GM21737 (cell line): Measurements from ENCODE around the gene BCAR1.
A peak's percentile ranks its signal among the peaks of the same experiment; 100 is the strongest.
"Not testable (repeated sequence)": the region's sequence is repeated elsewhere in the genome, so short reads cannot be mapped to it uniquely, and the experiment has no call there.

Experiments
- ATAC-seq: cut with Tn5 transposase; IDR thresholded peaks from one replicate; pipeline ENCODE4 v1.9.1; 2021; ENCODE audit warnings: mild to moderate bottlenecking, moderate library complexity; ENCODE audit not compliant: unreplicated experiment

BCAR1 gene

GRCh38 chr16:75226550-75227360, 24.7 kb downstream of the BCAR1 start:
- no peak for ATAC-seq

DNA sequence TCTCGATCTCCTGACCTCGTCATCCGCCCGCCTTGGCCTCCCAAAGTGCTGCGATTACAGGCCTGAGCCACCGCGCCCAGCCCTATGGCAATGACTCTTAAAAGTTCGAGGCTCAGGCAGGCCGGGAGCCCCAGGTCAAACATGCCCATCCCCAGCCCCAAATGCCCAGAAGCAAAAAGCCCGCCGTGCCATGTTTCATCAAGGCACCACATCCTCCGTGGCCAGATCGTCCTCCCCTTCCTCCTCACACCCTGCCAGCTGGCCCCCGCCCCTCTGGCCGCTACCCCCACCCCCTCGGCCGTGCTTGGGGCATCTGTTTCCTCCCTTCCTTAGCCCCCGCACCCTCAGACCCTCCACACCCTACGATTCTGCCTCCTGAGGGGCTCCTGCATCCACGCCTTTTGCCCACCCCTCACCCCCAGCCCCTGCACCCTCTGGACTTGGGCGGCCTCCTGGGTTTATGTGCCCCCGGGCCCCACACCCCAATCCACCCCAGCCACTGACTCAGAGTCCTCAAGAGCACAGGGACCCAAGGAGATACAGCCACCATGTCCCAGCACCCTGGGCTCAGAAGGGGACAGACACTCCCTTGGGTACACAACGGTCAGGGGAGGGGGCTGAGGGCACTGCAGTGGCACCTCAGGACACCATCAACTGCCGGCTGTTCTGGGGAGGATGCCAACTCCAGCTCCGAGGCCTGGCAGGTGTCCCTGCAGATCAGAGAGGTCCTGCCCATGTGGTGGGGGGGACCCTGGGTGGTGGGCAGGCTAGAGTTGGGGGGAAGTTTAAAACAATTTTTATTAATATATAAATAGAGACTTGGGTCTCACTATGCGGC, 25.5 kb downstream of the BCAR1 start:
- no peak for ATAC-seq

DNA sequence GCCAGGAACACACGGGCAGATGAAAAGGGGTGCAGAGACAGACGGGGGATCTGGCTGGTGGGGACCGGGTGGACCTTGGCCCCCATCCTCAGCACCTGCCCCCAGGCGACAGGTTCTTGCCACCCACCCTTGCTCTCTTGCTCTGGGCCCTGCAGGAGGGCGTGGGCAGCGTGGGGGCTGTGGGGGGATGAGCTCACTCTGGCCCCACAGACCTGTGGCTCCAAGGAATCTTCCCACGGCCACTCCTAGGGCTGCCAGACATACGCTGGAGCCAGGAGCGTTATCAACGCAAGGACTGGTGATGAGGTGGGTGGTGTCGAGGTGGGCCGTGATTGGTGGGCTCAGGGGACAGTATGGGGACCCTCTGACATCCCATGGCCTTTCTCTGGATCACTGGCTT, 26.3 kb downstream of the BCAR1 start:
- ATAC-seq: no peak

- ATAC-seq: no peak
Observed at GRCh38 chr16:75224306-75225082, 26.9 kb downstream of the BCAR1 start.

DNA sequence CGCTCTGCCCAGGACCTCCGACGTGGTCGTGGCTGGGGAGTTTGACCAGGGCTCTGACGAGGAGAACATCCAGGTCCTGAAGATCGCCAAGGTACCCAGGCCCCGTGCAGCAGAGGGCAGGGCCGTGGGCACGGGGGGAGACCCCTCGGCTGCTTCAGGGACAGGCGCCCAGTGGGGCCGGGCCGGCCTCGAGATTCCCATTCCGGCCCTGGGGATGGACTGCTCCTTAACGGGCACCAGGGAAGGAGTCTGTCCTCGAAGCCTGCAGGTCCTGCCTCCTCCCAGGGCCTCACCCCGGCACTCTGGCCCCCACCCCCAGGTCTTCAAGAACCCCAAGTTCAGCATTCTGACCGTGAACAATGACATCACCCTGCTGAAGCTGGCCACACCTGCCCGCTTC, 28.3 kb downstream of the BCAR1 start:
- ATAC-seq: not testable (repeated sequence)

DNA sequence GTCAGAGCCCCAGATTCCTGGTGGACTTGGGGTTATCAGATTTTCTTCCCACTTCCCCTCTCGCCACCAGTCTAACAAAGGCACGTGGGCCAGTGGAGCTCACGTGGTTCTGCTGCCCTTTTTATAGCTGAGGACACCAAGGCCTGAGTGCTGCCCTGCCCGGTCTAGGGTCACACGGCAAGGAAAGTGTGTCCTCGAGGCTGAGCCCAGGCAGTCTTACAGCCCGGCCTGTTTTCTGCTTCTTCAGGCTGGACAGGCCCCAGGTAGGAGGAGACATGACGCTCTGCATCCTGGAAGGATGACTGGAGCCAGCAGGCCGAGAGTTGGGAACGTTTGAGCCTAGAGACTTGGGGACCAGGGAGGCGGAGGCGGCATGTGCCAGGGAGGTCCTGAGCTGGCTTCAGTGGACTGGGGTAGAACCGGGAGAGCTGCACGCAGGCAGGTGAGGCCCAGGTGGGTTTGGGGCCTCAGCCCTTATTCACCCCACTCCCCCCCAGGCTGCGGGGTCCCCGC, 29.1 kb downstream of the BCAR1 start:
- ATAC-seq: no peak

GRCh38 chr16:75219838-75220237, 31.6 kb downstream of the BCAR1 start:
- no peak for ATAC-seq

DNA sequence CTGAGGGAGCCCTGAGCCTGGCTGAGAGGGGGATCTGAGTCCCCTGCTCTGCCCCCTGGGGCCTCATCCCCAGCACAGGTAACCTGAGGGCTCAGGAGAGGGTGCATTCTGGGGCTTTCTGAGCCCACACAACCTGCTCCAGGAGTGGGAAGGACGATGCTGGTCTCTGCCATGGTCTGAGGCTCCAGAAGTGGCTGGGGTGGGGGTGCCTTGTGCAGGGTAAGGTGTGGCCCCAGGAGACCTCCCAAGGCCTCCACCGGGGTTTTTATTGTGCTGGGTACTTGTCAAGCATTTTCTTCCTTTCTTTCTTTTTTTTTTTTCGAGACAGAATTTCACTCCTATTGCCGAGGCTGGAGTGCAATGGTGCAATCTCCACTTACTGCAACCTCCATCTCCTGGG, 32.3 kb downstream of the BCAR1 start:
- ATAC-seq: no peak

GRCh38 chr16:75218256-75219076, 33.0 kb downstream of the BCAR1 start, which contains the start of gene CTRB1:
CTRB1 (plus strand) TSS chr16:75218988; CDS start chr16:75219008, 20 bp downstream.
- ATAC-seq: peak; percentile 49

- no peak for ATAC-seq
Observed at GRCh38 chr16:75217389-75217851, 34.0 kb downstream of the BCAR1 start.

- no peak for ATAC-seq
Observed at GRCh38 chr16:75216576-75216975, 34.8 kb downstream of the BCAR1 start.

DNA sequence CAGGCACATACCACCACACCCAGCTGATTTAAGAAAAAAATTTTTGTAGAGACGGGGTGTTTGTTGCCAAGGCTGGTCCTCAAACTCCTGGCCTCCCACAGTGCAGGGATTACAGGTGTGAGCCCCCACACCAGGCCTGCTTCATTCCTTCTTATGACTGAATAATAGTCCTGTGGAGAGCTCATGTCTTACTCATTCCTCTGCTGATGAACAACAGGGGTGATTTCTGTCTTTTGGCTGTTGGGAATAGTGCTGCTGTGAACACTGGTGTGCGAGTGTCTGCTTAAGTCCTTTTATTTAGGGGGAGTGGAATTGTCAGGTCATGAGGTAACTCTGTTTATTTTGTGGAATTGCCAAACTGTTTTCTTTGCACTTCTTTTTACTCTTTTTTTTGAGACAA, 35.3 kb downstream of the BCAR1 start:
- no peak for ATAC-seq

- not testable (repeated sequence) for ATAC-seq
Observed at GRCh38 chr16:75211286-75211685, 40.1 kb downstream of the BCAR1 start.

DNA sequence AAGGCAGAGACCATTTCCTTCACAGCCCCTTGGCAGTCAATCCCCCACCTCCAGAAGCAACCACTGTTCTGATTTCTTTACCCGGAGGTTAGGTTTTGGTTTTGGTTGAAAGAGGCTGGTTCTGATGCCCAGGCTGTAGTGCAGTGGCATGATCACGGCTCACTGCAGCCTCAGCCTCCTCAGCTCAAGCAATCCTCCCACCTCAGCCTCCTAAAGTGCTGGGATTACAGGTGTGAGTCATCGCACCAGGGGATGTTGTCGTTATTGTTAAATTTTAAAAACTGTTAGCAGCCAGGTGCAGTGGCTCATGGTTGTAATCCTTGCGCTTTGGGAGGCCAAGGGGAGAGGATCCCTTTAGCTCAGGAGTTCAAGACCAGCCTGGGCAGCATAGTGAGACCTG, 41.5 kb downstream of the BCAR1 start:
- no peak for ATAC-seq

DNA sequence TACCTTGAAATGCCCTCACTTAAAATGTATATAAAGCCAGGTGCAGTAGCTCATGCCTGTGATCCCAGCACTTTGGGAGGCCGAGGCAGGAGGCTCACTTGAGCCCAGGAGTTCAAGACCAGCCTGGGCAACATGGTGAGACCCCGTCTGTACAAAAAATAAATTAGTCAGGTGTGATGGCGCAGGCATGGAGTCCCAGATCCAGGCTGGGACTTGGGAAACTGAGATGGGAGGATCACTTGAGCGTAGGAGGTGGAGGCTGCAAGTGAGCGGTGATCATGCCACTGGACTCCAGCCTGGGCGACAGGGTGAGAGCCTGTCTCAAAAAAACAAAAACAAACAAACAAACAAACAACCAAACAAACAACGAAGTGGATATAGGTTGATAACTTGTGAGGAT, 41.9 kb downstream of the BCAR1 start:
- ATAC-seq: not testable (repeated sequence)

GRCh38 chr16:75208861-75209505, 42.4 kb downstream of the BCAR1 start:
- no peak for ATAC-seq

DNA sequence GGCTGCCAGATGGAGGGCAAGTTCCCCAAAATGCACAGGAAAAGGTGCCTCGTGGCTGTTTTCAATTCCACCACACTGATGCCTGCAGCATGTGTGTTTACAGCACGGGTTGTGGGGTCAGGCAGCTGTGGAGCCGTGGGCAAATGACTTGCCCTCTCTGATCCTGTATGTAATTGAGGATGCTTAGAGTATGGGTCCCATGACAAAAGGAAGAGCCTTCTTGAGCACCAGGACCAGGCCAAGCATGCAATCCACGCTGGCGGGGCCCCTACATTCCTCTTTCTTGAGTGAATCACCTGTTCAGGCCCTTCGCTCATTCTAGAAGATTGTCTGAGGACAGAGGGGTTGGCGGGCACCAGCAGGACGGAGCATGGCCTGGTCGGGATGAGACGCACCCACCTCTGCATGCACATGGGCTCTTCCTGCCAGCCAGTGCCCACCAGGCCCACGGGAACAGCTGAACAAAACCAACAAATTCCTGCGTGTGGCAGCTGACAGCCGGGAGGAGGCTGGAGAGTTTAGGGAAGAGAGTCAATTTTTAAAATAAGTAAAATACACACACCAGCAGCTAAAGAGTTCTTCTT, 43.1 kb downstream of the BCAR1 start:
- ATAC-seq: no peak

GRCh38 chr16:75207831-75208230, 43.6 kb downstream of the BCAR1 start:
- no peak for ATAC-seq
